MM.1S (cell line): Measurements from ENCODE around the gene YBX2.
"Not testable (repeated sequence)": the region's sequence is repeated elsewhere in the genome, so short reads cannot be mapped to it uniquely, and the experiment has no call there.

Experiments used
- DNase-seq: peaks from one replicate; pipeline ENCODE4 v3.0.0-alpha.2; 2015
- H2AFZ ChIP-seq: fragments of 300-600 bp; sonication (generic); 2 replicates; pipeline ENCODE4 v1.6.0; 2016; ENCODE audit warnings: antibody characterized with exemption, low read length
- H3F3A ChIP-seq: fragments of 300-600 bp; sonication (generic); 2 replicates; pipeline ENCODE4 v1.6.1; 2016; ENCODE audit warnings: mild to moderate bottlenecking, antibody characterized with exemption, low read length, moderate library complexity, mixed read lengths; ENCODE audit not compliant: insufficient read depth
- H3K27ac ChIP-seq: fragments of 300-600 bp; sonication (generic); 2 replicates; pipeline ENCODE4 v1.5.1; 2016; ENCODE audit warnings: mild to moderate bottlenecking, low read length
- H3K27me3 ChIP-seq: fragments of 300-600 bp; sonication (generic); replicated peaks from 2 replicates; pipeline ENCODE4 v1.6.0; 2016; ENCODE audit warnings: low read length; ENCODE audit not compliant: insufficient read depth
- H3K36me3 ChIP-seq: fragments of 300-600 bp; sonication (generic); replicated peaks from 2 replicates; pipeline ENCODE4 v1.6.1; 2016; ENCODE audit warnings: mild to moderate bottlenecking, low read length, mixed read lengths; ENCODE audit not compliant: insufficient read depth
- H3K4me1 ChIP-seq: fragments of 300-600 bp; sonication (generic); 2 replicates; pipeline ENCODE4 v1.6.1; 2016; ENCODE audit warnings: low read length, mixed read lengths
- H3K4me2 ChIP-seq: fragments of 300-600 bp; sonication (generic); 2 replicates; pipeline ENCODE4 v1.6.0; 2016; ENCODE audit warnings: low read depth, low read length
- H3K4me3 ChIP-seq: fragments of 300-600 bp; sonication (generic); 2 replicates; pipeline ENCODE4 v1.5.1; 2016; ENCODE audit warnings: low read length, mixed read lengths
- H3K79me2 ChIP-seq: fragments of 300-600 bp; sonication (generic); 2 replicates; pipeline ENCODE4 v1.6.1; 2016; ENCODE audit warnings: mixed run types, low read length, mixed read lengths
- H3K9ac ChIP-seq: fragments of 300-600 bp; sonication (generic); 2 replicates; pipeline ENCODE4 v1.6.1; 2016; ENCODE audit warnings: low read length, mixed read lengths
- H3K9me2 ChIP-seq: fragments of 300-600 bp; sonication (generic); replicated peaks from 2 replicates; pipeline ENCODE4 v1.6.1; 2016; ENCODE audit warnings: mild to moderate bottlenecking, low read length, mixed read lengths; ENCODE audit not compliant: insufficient read depth
- H3K9me3 ChIP-seq: fragments of 300-600 bp; sonication (generic); replicated peaks from 2 replicates; pipeline ENCODE4 v1.6.1; 2016; ENCODE audit warnings: mild to moderate bottlenecking, low read length, mixed read lengths; ENCODE audit not compliant: insufficient read depth
- H4K20me1 ChIP-seq: fragments of 300-600 bp; sonication (generic); 2 replicates; pipeline ENCODE4 v1.6.1; 2016; ENCODE audit warnings: mild to moderate bottlenecking, low read length, moderate library complexity, mixed read lengths; ENCODE audit not compliant: insufficient read depth
- EZH2 ChIP-seq: fragments of 300-600 bp; sonication (generic); optimal IDR thresholded peaks from 2 replicates; pipeline ENCODE3; 2017; ENCODE audit warnings: low read depth, mild to moderate bottlenecking, antibody characterized with exemption, low read length, mixed read lengths
- EZH2phosphoT487 ChIP-seq: fragments of 300-600 bp; sonication (generic); IDR thresholded peaks from 2 replicates; pipeline ENCODE4 v1.6.1; 2018; ENCODE audit warnings: antibody characterized with exemption, low read length
- TF ChIP-seq, protein P1 (sequence below): fragments of 300-600 bp; sonication (generic); IDR thresholded peaks from 2 replicates; pipeline ENCODE4 v1.5.1; 2016; ENCODE audit warnings: antibody characterized with exemption, low read length, mixed read lengths

Gene YBX2

DNA sequence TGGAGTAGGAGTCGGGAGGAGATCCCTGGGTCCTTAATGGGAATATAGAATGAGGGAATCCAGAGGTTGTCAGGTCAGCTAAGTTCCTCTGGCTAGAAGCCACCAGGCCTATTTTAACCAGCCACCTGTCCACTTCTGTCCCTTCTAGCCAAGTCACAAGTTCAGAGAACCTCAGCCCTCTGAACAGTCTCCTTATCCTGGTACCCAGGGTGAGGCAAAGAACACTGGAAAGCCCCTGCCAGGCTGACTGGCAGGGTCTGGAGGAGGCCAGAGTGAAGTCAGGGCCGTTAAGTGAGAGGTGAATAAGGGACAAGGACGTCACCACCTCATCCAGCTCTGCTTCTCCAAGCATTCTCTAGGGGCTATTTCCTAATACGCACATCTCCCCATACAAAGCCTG, 45.6 kb downstream of the YBX2 start:
- DNase-seq = no peak
- Histone ChIP-seq H4K20me1 (no peaks in the 10 kb centered on the region), H2AFZ (no peak overlapping the region), H3K36me3 (0 out of 2 replicates have a peak, but pooled peaks cover 3% of the 10 kb centered on the region), H3F3A (peaks cover 20% of the 10 kb centered on the region), H3K9me3 (no peaks in the 10 kb centered on the region), H3K4me3 (no peak overlapping the region), H3K4me2 (no peak overlapping the region), H3K27me3 (no peaks in the 10 kb centered on the region), H3K9ac (no peak overlapping the region), H3K9me2 (no peaks in the 10 kb centered on the region), H3K79me2 (peaks cover 68% of the 10 kb centered on the region), H3K4me1 (peaks cover 18% of the 10 kb centered on the region), H3K27ac (no peak overlapping the region)
- TF ChIP-seq EZH2phosphoT487 (no peak), EZH2 (no peak)
- TF ChIP-seq, protein P1, sequence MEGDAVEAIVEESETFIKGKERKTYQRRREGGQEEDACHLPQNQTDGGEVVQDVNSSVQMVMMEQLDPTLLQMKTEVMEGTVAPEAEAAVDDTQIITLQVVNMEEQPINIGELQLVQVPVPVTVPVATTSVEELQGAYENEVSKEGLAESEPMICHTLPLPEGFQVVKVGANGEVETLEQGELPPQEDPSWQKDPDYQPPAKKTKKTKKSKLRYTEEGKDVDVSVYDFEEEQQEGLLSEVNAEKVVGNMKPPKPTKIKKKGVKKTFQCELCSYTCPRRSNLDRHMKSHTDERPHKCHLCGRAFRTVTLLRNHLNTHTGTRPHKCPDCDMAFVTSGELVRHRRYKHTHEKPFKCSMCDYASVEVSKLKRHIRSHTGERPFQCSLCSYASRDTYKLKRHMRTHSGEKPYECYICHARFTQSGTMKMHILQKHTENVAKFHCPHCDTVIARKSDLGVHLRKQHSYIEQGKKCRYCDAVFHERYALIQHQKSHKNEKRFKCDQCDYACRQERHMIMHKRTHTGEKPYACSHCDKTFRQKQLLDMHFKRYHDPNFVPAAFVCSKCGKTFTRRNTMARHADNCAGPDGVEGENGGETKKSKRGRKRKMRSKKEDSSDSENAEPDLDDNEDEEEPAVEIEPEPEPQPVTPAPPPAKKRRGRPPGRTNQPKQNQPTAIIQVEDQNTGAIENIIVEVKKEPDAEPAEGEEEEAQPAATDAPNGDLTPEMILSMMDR = no peak

DNA sequence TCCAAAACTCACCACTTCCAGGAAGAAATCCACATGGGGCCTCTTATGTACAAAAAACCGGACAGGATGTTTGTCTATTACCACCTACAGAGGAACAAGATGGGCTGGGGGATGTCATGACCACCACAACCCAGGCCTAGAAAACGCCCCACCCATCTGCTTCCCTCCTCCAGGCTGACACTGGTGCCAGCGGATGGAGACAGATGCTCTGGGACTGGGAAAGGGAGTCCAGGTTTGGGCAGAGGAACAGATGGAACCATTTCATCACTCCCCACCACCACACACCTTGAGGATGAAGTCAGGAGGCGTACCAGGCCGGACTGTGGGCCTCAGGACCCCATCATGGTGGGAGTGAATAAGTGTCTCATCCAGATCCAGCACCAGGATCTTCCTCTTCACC, 47.7 kb downstream of the YBX2 start:
- Histone ChIP-seq H3K79me2 (peaks cover 62% of the 10 kb centered on the region), H3K36me3 (0 out of 2 replicates have a peak, but pooled peaks cover 3% of the 10 kb centered on the region), H3K27me3 (no peaks in the 10 kb centered on the region), H3K4me3 (no peak overlapping the region), H3K9me2 (no peaks in the 10 kb centered on the region), H3F3A (peaks cover 22% of the 10 kb centered on the region), H4K20me1 (no peaks in the 10 kb centered on the region), H2AFZ (no peak overlapping the region), H3K9ac (no peak overlapping the region), H3K9me3 (no peaks in the 10 kb centered on the region), H3K4me2 (no peak overlapping the region), H3K27ac (no peak overlapping the region), H3K4me1 (peaks cover 13% of the 10 kb centered on the region)
- TF ChIP-seq, protein P1 = no peak
- TF ChIP-seq EZH2 = no peak
- DNase-seq = no peak

DNA sequence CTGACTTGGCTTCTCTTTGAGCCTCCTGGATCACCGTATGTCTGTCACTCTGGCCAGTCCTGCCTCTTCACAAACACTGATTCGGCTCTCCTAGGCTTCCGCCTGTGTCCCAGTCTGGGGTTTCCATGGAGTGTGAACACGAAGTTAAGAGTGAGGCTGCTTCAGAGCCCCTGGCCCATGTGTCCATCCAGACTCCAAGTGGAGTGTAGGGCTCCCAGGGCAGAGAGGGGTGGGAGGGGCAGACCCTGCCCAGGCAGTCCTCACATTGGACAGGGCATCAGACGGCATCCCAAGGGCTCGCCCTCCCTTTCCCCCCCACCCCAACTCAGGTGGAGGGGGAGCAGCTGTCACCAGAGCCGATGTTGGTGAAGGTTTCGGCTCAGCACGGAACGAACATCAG, 50.6 kb downstream of the YBX2 start:
- peak overlapping the region; percentile 75; the same call in 1 of the 2 replicates for H3K27ac ChIP-seq
- DNase-seq, H3K4me2 ChIP-seq, H3K9ac ChIP-seq, H3K9me2 ChIP-seq, H3K9me3 ChIP-seq, H4K20me1 ChIP-seq, H3K36me3 ChIP-seq, H3K4me3 ChIP-seq, H3K27me3 ChIP-seq, H2AFZ ChIP-seq: not testable (repeated sequence)
- H3F3A ChIP-seq = peaks cover 42% of the 10 kb centered on the region
- peaks cover 61% of the 10 kb centered on the region for H3K79me2 ChIP-seq
- peaks cover 15% of the 10 kb centered on the region for H3K4me1 ChIP-seq

DNA sequence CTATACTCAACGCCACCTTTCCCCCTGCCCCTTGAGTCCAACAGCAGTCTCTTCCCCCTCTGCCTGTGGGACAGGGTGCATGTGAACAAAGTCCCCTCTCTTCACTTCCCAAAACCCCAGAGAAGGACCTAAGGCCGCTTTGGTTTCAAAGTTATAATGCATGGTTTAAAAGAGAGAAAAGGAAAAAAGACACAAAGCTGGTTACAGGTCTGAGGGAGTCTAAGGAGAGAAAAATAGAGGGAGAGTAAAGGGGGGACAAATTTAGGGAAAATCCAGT, 51.0 kb downstream of the YBX2 start:
- H3K79me2 ChIP-seq = peaks cover 60% of the 10 kb centered on the region
- no peaks in the 10 kb centered on the region for H3K9me2 ChIP-seq
- H3K4me2 ChIP-seq = peak overlapping the region; percentile 80
- H3F3A ChIP-seq = peaks cover 42% of the 10 kb centered on the region
- peak overlapping the region; percentile 91; the same call in 1 of the 2 replicates for H3K9ac ChIP-seq
- no peak for DNase-seq
- H2AFZ ChIP-seq = no peak overlapping the region
- H3K27me3 ChIP-seq = no peaks in the 10 kb centered on the region
- peak overlapping the region; percentile 75; the same call in 1 of the 2 replicates for H3K27ac ChIP-seq
- H3K9me3 ChIP-seq = no peaks in the 10 kb centered on the region
- TF ChIP-seq EZH2 (no peak), EZH2phosphoT487 (no peak)
- TF ChIP-seq, protein P1 = no peak
- H4K20me1 ChIP-seq = no peaks in the 10 kb centered on the region
- 0 out of 2 replicates have a peak, but pooled peaks cover 3% of the 10 kb centered on the region for H3K36me3 ChIP-seq
- peaks cover 15% of the 10 kb centered on the region for H3K4me1 ChIP-seq
- H3K4me3 ChIP-seq = peak overlapping the region; percentile 96
